ENCODE measurements around the gene OTOS. TPM values are rescaled to one million over a fixed set of nuclear protein-coding genes. Genes with fewer than 3 reads are reported as not detected.

The OTOS gene
- polyA plus RNA-seq, 1 donor from 2014 or later = not detected

GRCh38 chr2:240139666-240140393 is 628 bp downstream of the OTOS start:
- Histone ChIP-seq H3K79me2 (replicated peaks; ENCODE audit: insufficient read depth, low read length) (peaks cover 13% of the 10 kb centered on the region), H3K9ac (ENCODE audit: low read length) (no peak overlapping the region), H3K27me3 (ENCODE audit: insufficient read depth, low read depth, low read length) (no peaks in the 10 kb centered on the region), H4K20me1 (ENCODE audit: insufficient read depth) (no peaks in the 10 kb centered on the region), H3K4me2 (ENCODE audit: low read length) (no peak overlapping the region), H3K4me3 (ENCODE audit: low read length) (no peak overlapping the region), H3K9me3 (ENCODE audit: low read length) (no peaks in the 10 kb centered on the region), H3K36me3 (ENCODE audit: insufficient read depth, low read length) (no peaks in the 10 kb centered on the region), H3F3A (ENCODE audit: insufficient read depth, low read length, poor library complexity, severe bottlenecking) (no peaks in the 10 kb centered on the region), H2AFZ (ENCODE audit: low read depth, low read length) (no peak overlapping the region), H3K27ac (ENCODE audit: low read length) (no peak overlapping the region), H3K9me2 (ENCODE audit: insufficient read depth, low read length) (no peaks in the 10 kb centered on the region)
- TF ChIP-seq, protein P1, sequence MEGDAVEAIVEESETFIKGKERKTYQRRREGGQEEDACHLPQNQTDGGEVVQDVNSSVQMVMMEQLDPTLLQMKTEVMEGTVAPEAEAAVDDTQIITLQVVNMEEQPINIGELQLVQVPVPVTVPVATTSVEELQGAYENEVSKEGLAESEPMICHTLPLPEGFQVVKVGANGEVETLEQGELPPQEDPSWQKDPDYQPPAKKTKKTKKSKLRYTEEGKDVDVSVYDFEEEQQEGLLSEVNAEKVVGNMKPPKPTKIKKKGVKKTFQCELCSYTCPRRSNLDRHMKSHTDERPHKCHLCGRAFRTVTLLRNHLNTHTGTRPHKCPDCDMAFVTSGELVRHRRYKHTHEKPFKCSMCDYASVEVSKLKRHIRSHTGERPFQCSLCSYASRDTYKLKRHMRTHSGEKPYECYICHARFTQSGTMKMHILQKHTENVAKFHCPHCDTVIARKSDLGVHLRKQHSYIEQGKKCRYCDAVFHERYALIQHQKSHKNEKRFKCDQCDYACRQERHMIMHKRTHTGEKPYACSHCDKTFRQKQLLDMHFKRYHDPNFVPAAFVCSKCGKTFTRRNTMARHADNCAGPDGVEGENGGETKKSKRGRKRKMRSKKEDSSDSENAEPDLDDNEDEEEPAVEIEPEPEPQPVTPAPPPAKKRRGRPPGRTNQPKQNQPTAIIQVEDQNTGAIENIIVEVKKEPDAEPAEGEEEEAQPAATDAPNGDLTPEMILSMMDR (IDR thresholded peaks at IDR 0.05; ENCODE audit: poor library complexity, severe bottlenecking) = no peak
- no peak for TF ChIP-seq EZH2 (IDR thresholded peaks at IDR 0.05; ENCODE audit: borderline replicate concordance, insufficient read depth, low read length, poor library complexity, severe bottlenecking)
- no peak for TF ChIP-seq SMC3 (conservative IDR thresholded peaks at IDR 0.05; ENCODE audit: poor library complexity)
- no peak for TF ChIP-seq REST (IDR thresholded peaks at IDR 0.05; ENCODE audit: borderline replicate concordance)
- no peak for TF ChIP-seq POLR2AphosphoS5 (IDR thresholded peaks at IDR 0.05)
- no peak for TF ChIP-seq MXI1 (conservative IDR thresholded peaks at IDR 0.05; ENCODE audit: poor library complexity, severe bottlenecking)
- TF ChIP-seq TAF1 (IDR thresholded peaks at IDR 0.05; ENCODE audit: low read depth) = no peak
- no peak for TF ChIP-seq RAD21 (conservative IDR thresholded peaks at IDR 0.05)
- TF ChIP-seq EP300 (conservative IDR thresholded peaks at IDR 0.05; ENCODE audit: poor library complexity, severe bottlenecking) = no peak

- H4K20me1 ChIP-seq (ENCODE audit: insufficient read depth) = no peaks in the 10 kb centered on the region
- TF ChIP-seq POLR2AphosphoS5 (IDR thresholded peaks at IDR 0.05) (no peak), EP300 (conservative IDR thresholded peaks at IDR 0.05; ENCODE audit: poor library complexity, severe bottlenecking) (no peak), REST (IDR thresholded peaks at IDR 0.05; ENCODE audit: borderline replicate concordance) (no peak), TAF1 (IDR thresholded peaks at IDR 0.05; ENCODE audit: low read depth) (no peak), SMC3 (conservative IDR thresholded peaks at IDR 0.05; ENCODE audit: poor library complexity) (no peak), EZH2 (IDR thresholded peaks at IDR 0.05; ENCODE audit: borderline replicate concordance, insufficient read depth, low read length, poor library complexity, severe bottlenecking) (no peak), MXI1 (conservative IDR thresholded peaks at IDR 0.05; ENCODE audit: poor library complexity, severe bottlenecking) (no peak), RAD21 (conservative IDR thresholded peaks at IDR 0.05) (no peak)
- TF ChIP-seq, protein P1 (IDR thresholded peaks at IDR 0.05; ENCODE audit: poor library complexity, severe bottlenecking) = no peak
- H3F3A ChIP-seq (ENCODE audit: insufficient read depth, low read length, poor library complexity, severe bottlenecking) = no peaks in the 10 kb centered on the region
- no peaks in the 10 kb centered on the region for H3K9me3 ChIP-seq (ENCODE audit: low read length)
- H3K4me2 ChIP-seq (ENCODE audit: low read length) = no peak overlapping the region
- peaks cover 21% of the 10 kb centered on the region for H3K79me2 ChIP-seq (replicated peaks; ENCODE audit: insufficient read depth, low read length)
- H3K27me3 ChIP-seq (ENCODE audit: insufficient read depth, low read depth, low read length) = no peaks in the 10 kb centered on the region
- no peak overlapping the region for H2AFZ ChIP-seq (ENCODE audit: low read depth, low read length)
- H3K27ac ChIP-seq (ENCODE audit: low read length) = no peak overlapping the region
- H3K4me3 ChIP-seq (ENCODE audit: low read length) = no peak overlapping the region
- H3K9ac ChIP-seq (ENCODE audit: low read length) = no peak overlapping the region
- no peaks in the 10 kb centered on the region for H3K9me2 ChIP-seq (ENCODE audit: insufficient read depth, low read length)
- no peaks in the 10 kb centered on the region for H3K36me3 ChIP-seq (ENCODE audit: insufficient read depth, low read length)
Measured at GRCh38 chr2:240139011-240139441, 1.4 kb downstream of the OTOS start.

Measured in neural cell (in vitro differentiated cells).